ENCODE measurements around the gene ATP11B. TPM values are rescaled to one million over a fixed set of nuclear protein-coding genes. Genes with fewer than 3 reads are reported as not detected.

ATP11B gene
- total and polyA plus RNA-seq, 4 experiments from 2014 or later, result 37.1 to 130 (median 85.7) TPM

DNA sequence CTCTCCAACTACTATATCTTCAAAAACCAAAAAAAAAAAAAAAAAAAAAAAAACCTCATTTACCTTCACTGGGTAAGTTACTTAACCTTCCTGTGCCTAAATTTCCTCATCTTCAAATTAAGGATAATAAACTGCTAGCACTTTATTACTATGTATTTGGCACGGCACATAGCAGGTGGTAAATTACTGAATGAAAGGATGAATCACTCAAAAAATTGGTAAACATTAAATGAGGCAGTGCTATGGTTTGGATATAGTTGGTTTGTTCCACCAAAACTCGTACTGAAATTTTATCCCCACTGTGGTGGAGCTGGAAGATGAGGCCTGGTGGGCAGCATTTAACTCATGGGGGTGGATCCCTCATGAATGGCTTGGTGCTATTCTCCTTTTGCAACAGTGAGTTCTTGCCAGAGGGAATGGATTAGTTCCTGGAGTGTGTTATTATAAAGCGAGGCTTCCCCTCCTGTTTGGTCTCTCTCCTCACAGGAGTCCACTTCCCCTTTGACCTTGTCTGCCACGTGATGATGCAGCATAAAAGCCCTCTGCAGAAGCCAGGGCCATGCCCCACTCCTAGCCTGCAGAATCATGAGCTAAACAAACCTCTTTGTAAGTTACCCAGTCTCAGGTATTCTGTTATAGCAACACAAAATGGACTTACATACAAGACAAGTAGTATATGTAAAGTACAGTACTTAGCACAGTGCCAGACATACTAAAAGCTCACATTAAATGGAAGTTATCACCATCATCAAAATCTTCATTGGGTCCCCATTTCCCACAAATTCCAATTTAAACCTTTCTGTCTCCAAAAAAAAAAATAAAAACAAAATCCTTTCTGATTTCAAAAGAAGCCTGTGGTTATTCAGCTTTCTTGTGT lies 166.4 kb downstream of the ATP11B start:
- ChIA-PET POLR2A (ENCODE audit: partially characterized antibody) (no interaction called here), CTCF (ENCODE audit: partially characterized antibody) (no interaction called here)
- DNase-seq, result no peak
- intact Hi-C loops (cut with micrococcal nuclease), result loop anchor here (10.0 kb wide), 1 partner anchor 45 kb away; no protein-coding TSS in a partner anchor
- Histone ChIP-seq H3K27ac (ENCODE audit: low read depth, low read length) (no peak overlapping the region), H3K36me3 (ENCODE audit: insufficient read depth, low read length) (peaks cover 10% of the 10 kb centered on the region), H3K4me1 (ENCODE audit: insufficient read depth, low read length) (no peaks in the 10 kb centered on the region), H3K9me3 (ENCODE audit: control insufficient read depth in 1 of 2, low read length in 2 of 2) (no peaks in the 10 kb centered on the region), H3K27me3 (ENCODE audit: insufficient read depth, low read length) (no peaks in the 10 kb centered on the region), H3K4me3 (ENCODE audit: low read length in 2 of 2) (no peak overlapping the region)
- Mint-ChIP-seq H3K36me3 (peaks cover 31 to 42% of the 10 kb centered on the region in 2 donors), H3K4me3 (no peak overlapping the region), H3K27me3 (no peaks in the 10 kb centered on the region), H3K27ac (peak overlapping the region in 1 of 7 donors; percentile 6), H3K4me1 (peaks cover 0 to 13% (median 8%) of the 10 kb centered on the region in 4 donors), H3K9me3 (no peaks in the 10 kb centered on the region)

DNA sequence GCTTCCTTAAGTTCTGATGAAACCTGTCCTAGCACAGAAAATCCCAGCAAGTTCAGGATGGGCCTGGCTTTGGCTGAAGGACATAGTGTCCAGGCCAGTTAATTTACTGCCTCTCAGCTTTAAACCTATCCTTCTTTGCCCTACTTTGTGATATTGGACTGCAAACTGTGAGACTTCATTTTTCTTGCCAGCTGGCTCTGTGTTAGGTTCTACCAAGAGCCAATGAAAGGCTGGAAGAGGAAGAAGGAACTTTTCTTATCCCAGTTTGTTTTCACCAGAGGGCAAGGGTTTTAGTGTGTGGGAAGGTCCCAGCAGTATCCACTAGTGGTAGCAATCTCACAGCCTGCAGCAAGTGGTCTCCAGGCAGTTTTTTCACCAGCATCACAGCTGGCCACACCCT lies 168.9 kb downstream of the ATP11B start:
- no peaks in the 10 kb centered on the region for H3K9me3 Mint-ChIP-seq
- Histone ChIP-seq H3K4me1 (ENCODE audit: insufficient read depth, low read length) (peaks cover 23% of the 10 kb centered on the region), H3K4me3 (ENCODE audit: low read length in 2 of 2) (no peak overlapping the region), H3K9me3 (ENCODE audit: control insufficient read depth in 1 of 2, low read length in 2 of 2) (no peaks in the 10 kb centered on the region), H3K36me3 (ENCODE audit: insufficient read depth, low read length) (peaks cover 10% of the 10 kb centered on the region), H3K27me3 (ENCODE audit: insufficient read depth, low read length) (no peaks in the 10 kb centered on the region), H3K27ac (ENCODE audit: low read depth, low read length) (no peak overlapping the region)
- CTCF ChIA-PET (ENCODE audit: partially characterized antibody), result no interaction called here
- no peak for DNase-seq
- no peaks in the 10 kb centered on the region for H3K27me3 Mint-ChIP-seq
- peaks cover 20 to 26% (median 24%) of the 10 kb centered on the region in 4 donors for H3K4me1 Mint-ChIP-seq
- POLR2A ChIA-PET (ENCODE audit: partially characterized antibody), result interaction anchor here (1.2 kb wide), 1 partner anchor 42 kb away, joined by 3 read pairs; no protein-coding TSS in a partner anchor
- H3K36me3 Mint-ChIP-seq, result peaks cover 18 to 38% of the 10 kb centered on the region in 2 donors
- peak overlapping the region in 4 of 7 donors; percentile 4 to 83 (median 48) for H3K27ac Mint-ChIP-seq
- H3K4me3 Mint-ChIP-seq, result no peak overlapping the region
- intact Hi-C loops (cut with micrococcal nuclease), result loop anchor here (10.0 kb wide), 1 partner anchor 47 kb away; no protein-coding TSS in a partner anchor

DNA sequence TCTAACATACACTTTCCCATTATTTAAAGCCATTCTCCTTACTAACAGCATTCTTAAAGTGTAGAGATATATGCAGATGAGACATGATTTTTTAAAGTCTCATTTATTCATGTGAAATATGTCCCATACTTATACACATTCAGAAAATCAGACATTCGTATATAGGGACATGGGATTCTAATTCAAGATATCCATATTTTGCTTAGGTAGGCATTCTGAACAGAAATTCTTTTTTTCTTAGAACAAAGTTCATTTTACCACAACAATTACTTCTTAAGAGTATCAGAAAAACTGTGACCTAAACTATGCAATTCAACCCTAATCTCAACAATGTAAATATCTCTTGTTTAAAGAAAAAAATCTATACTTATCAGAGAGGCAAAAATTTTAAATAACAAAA lies 170.9 kb downstream of the ATP11B start:
- Histone ChIP-seq H3K4me3 (ENCODE audit: low read length in 2 of 2) (no peak overlapping the region), H3K36me3 (ENCODE audit: insufficient read depth, low read length) (peaks cover 10% of the 10 kb centered on the region), H3K4me1 (ENCODE audit: insufficient read depth, low read length) (peaks cover 40% of the 10 kb centered on the region), H3K27me3 (ENCODE audit: insufficient read depth, low read length) (no peaks in the 10 kb centered on the region), H3K9me3 (ENCODE audit: control insufficient read depth in 1 of 2, low read length in 2 of 2) (no peaks in the 10 kb centered on the region), H3K27ac (ENCODE audit: low read depth, low read length) (no peak overlapping the region)
- H3K9me3 Mint-ChIP-seq, result no peaks in the 10 kb centered on the region
- intact Hi-C loops (cut with micrococcal nuclease), result loop anchor here (10.0 kb wide), 1 partner anchor 49 kb away; no protein-coding TSS in a partner anchor
- ChIA-PET POLR2A (ENCODE audit: partially characterized antibody) (no interaction called here), CTCF (ENCODE audit: partially characterized antibody) (no interaction called here)
- no peak overlapping the region for H3K27ac Mint-ChIP-seq
- DNase-seq, result no peak
- peaks cover 37 to 42% (median 38%) of the 10 kb centered on the region in 4 donors for H3K4me1 Mint-ChIP-seq
- H3K27me3 Mint-ChIP-seq, result no peaks in the 10 kb centered on the region
- peaks cover 9 to 30% of the 10 kb centered on the region in 2 donors for H3K36me3 Mint-ChIP-seq
- no peak overlapping the region for H3K4me3 Mint-ChIP-seq

DNA sequence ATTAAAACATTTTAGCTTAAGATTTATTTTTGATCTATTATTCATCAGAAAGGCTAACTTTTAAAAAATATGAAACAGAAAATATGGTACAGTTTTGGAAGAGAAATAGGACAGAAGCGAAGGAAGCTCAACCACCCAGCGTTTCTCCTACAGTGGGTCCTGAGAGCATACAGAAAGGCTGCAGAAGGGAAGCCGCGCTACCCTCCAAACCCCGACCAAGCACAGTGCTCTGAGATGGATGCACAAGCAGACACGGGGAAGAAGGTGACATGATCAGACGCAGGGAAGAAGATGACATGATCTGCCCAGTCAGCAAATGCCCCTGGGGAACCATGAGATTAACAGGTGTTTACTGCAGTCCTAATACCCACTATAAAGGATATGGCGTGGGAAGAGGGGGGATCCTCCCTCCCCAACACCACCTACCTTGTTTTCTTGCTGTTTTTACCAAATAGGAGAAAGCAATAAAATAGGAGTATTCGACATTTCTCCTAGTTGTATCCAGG lies 172.6 kb downstream of the ATP11B start:
- POLR2A ChIA-PET (ENCODE audit: partially characterized antibody), result no interaction called here
- Histone ChIP-seq H3K9me3 (ENCODE audit: control insufficient read depth in 1 of 2, low read length in 2 of 2) (no peaks in the 10 kb centered on the region), H3K27me3 (ENCODE audit: insufficient read depth, low read length) (no peaks in the 10 kb centered on the region), H3K4me3 (ENCODE audit: low read length in 2 of 2) (peak overlapping the region in 1 of 2 donors; percentile 16), H3K4me1 (ENCODE audit: insufficient read depth, low read length) (peaks cover 49% of the 10 kb centered on the region), H3K36me3 (ENCODE audit: insufficient read depth, low read length) (no peaks in the 10 kb centered on the region), H3K27ac (ENCODE audit: low read depth, low read length) (no peak overlapping the region)
- no peaks in the 10 kb centered on the region for H3K27me3 Mint-ChIP-seq
- CTCF ChIA-PET (ENCODE audit: partially characterized antibody), result no interaction called here
- H3K9me3 Mint-ChIP-seq, result no peaks in the 10 kb centered on the region
- DNase-seq, result no peak
- intact Hi-C loops (cut with micrococcal nuclease), result loop anchor here (10.0 kb wide), 1 partner anchor 51 kb away; no protein-coding TSS in a partner anchor
- H3K4me3 Mint-ChIP-seq, result peak overlapping the region in 5 of 8 donors; percentile 10 to 55 (median 16)
- H3K36me3 Mint-ChIP-seq, result peaks cover 9 to 16% of the 10 kb centered on the region in 2 donors
- peak overlapping the region in 5 of 7 donors; percentile 18 to 69 (median 52) for H3K27ac Mint-ChIP-seq
- peaks cover 36 to 49% (median 43%) of the 10 kb centered on the region in 4 donors for H3K4me1 Mint-ChIP-seq

DNA sequence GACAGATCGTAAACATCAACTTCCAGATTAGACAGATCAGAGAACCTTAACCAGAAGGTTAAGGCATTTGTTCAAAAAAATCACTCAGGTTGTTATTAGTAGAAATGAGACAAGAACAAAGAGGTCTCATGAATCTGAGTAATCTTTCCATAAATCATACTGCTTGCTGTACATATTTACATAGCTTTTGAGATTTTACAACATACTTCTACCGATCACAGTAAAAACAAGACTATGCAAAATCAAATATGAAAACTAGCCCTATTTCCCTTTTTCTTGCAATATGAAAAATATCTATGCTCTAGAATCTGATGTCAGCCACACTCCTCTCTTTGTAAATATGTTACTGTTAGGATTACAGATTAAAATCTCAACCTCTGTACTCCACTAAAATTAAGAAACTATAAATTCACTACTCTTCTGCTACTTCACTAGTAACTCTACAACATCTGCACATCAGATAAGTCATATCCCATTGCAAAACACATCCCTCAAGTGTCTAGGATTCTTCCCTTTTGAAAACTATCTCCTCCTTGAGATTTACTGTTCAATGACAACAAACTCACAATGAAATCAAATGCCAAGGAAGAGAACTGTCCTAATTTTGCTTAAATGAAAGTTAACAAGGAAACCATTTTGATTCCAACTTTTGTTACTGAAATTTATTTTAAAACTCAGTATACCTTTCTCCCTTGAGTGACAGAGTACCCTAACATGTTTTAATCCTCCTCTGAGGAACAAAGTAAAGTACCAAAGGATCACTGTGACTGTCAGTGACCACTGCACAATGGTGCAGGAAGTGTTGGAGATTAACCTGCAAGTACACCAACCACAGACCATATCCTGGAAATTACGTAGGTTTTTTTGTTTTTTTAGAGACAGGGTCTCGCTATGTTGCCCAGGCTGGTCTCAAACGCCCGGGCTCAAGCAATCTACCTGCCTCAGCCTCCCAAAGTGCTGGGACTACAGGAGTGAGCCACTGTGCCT lies 174.2 kb downstream of the ATP11B start:
- peaks cover 58% of the 10 kb centered on the region for H3K4me1 ChIP-seq (ENCODE audit: insufficient read depth, low read length)
- CTCF ChIA-PET (ENCODE audit: partially characterized antibody), result no interaction called here
- Mint-ChIP-seq H3K36me3 (peaks cover 8 to 12% of the 10 kb centered on the region in 2 donors), H3K9me3 (no peaks in the 10 kb centered on the region), H3K27me3 (no peaks in the 10 kb centered on the region), H3K27ac (peak overlapping the region; percentile 15 to 95 (median 68)), H3K4me1 (peaks cover 43 to 55% (median 51%) of the 10 kb centered on the region in 4 donors), H3K4me3 (peak overlapping the region in 6 of 8 donors; percentile 21 to 82 (median 60))
- intact Hi-C loops (cut with micrococcal nuclease), result loop anchor here (10.0 kb wide), 1 partner anchor 53 kb away; no protein-coding TSS in a partner anchor
- no peak overlapping the region for H3K27ac ChIP-seq (ENCODE audit: low read depth, low read length)
- H3K36me3 ChIP-seq (ENCODE audit: insufficient read depth, low read length), result no peaks in the 10 kb centered on the region
- H3K9me3 ChIP-seq (ENCODE audit: control insufficient read depth in 1 of 2, low read length in 2 of 2), result no peaks in the 10 kb centered on the region
- no peaks in the 10 kb centered on the region for H3K27me3 ChIP-seq (ENCODE audit: insufficient read depth, low read length)
- no peak overlapping the region for H3K4me3 ChIP-seq (ENCODE audit: low read length in 2 of 2)
- POLR2A ChIA-PET (ENCODE audit: partially characterized antibody), result interaction anchor here (0.5 to 3.8 kb wide), 3 partner anchors 11 to 56 kb away, joined by 5 to 23 read pairs (median 6); partner anchors contain the start of gene DCUN1D1
- peak in 4 of 5 donors; percentile 24 to 39 (median 38) for DNase-seq

DNA sequence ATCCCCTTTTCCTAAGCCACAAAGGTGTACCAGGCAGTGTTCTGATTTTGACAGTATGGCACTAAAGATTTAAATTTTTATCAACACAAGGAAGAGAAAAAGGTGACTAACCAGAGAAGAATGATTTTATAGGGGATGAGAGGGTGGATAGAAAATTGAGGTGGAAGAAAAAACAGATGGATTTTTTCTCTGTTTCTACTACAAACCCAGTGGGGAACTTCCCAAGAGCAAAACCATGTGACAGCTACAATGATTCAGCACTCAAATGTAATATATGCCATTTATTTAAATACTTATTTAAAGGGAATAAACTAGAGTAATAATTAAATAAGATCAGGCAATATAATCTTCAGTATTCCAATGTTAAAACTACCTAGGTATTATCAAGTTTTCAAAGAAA lies 176.0 kb downstream of the ATP11B start:
- Mint-ChIP-seq H3K4me3 (peak overlapping the region in 2 of 8 donors; percentile 40 to 41), H3K9me3 (no peaks in the 10 kb centered on the region), H3K27me3 (no peaks in the 10 kb centered on the region), H3K4me1 (peaks cover 44 to 60% (median 50%) of the 10 kb centered on the region in 4 donors), H3K36me3 (peaks cover 3 to 4% of the 10 kb centered on the region in 2 donors), H3K27ac (peak overlapping the region in 4 of 7 donors; percentile 1 to 55 (median 46))
- Histone ChIP-seq H3K27me3 (ENCODE audit: insufficient read depth, low read length) (no peaks in the 10 kb centered on the region), H3K4me3 (ENCODE audit: low read length in 2 of 2) (no peak overlapping the region), H3K4me1 (ENCODE audit: insufficient read depth, low read length) (peaks cover 58% of the 10 kb centered on the region), H3K27ac (ENCODE audit: low read depth, low read length) (no peak overlapping the region), H3K9me3 (ENCODE audit: control insufficient read depth in 1 of 2, low read length in 2 of 2) (no peaks in the 10 kb centered on the region), H3K36me3 (ENCODE audit: insufficient read depth, low read length) (no peaks in the 10 kb centered on the region)
- ChIA-PET POLR2A (ENCODE audit: partially characterized antibody) (interaction anchor here (1.0 to 3.8 kb wide), 4 partner anchors 10 to 129 kb away, joined by 3 to 23 read pairs (median 4); partner anchors contain the start of gene DCUN1D1), CTCF (ENCODE audit: partially characterized antibody) (interaction anchor here (0.9 kb wide), 1 partner anchor 9 kb away, joined by 3 read pairs; no protein-coding TSS in a partner anchor)
- intact Hi-C loops (cut with micrococcal nuclease), result loop anchor here (10.0 kb wide), 1 partner anchor 54 kb away; no protein-coding TSS in a partner anchor
- no peak for DNase-seq

Measured in CD4-positive, alpha-beta memory T cell (primary cell).